Activated CD4-positive, alpha-beta T cell treated with anti-CD3 and anti-CD28 coated beads for 1 hour (primary cell): Measurements from ENCODE around the gene ASIP.
A peak's percentile ranks its signal among the peaks of the same experiment; 100 is the strongest.
"Not testable (repeated sequence)": the region's sequence is repeated elsewhere in the genome, so short reads cannot be mapped to it uniquely, and the experiment has no call there.

Experiments
- DNase-seq: peaks from one replicate; pipeline ENCODE4 v3.0.0-alpha.2; 2020

Gene ASIP

DNA sequence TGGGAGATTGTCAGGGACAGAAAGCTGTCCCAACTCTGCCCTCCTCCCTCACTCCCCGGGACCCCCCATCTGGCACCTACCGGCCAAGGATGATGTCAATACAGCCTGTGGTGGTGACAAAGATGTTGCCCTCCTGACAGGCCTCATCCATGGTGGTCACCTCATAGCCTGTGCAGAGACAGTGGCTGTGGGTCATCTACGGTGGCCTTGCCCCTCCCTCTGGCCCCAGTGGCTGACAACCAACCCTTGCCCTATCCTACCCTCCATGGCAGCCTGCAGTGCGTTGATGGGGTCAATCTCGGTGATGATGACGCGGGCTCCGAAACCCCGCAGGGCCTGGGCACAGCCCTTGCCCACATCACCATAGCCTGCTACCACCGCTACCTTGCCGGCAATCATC is 49.2 kb downstream of the ASIP start:
- DNase-seq, result no peak

- no peak for DNase-seq
Measured at GRCh38 chr20:34292496-34292895, 51.3 kb downstream of the ASIP start.

DNA sequence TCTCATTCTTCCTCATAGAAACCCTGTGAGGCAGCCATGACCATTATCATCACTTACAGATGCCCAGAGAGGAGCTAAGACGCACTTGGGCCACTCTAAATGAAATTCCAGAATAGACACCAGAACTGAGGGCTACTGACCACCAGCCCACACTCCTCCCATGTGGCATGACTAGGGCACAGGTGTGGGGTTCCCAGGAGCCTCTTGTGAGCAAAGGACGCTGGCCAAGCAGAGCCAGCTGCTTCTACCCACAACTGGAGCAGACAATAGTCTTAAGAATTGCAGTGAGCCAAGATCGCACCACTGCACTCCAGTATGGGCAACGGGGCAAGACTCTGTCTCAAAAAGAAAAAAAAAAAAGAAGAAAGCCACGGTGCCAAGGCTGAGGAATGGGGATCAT is 51.9 kb downstream of the ASIP start:
- DNase-seq, result no peak

- DNase-seq, result no peak
Measured at GRCh38 chr20:34293589-34293988, 52.4 kb downstream of the ASIP start.

GRCh38 chr20:34294563-34294962 is 53.3 kb downstream of the ASIP start:
- no peak for DNase-seq

GRCh38 chr20:34295284-34295683 is 54.1 kb downstream of the ASIP start:
- DNase-seq, result no peak

DNA sequence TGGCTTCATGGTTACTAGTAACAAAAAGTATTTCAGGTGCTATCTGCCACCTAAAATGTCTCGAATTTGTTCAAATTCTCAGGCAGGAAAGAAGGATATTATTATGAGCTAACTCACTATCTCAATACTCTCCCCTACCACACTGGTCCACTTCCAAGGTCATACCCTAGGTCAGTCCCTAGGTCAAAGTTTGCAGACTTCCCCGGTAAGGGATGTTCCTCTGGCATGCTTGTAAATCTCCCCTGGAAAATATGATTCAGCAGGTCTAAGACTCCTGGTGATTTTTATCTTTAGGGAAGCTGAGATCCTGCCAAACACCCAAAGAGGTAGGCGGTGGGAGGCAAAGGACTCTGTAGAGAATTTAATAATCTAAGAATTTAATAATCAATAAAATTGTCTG is 55.2 kb downstream of the ASIP start:
- DNase-seq, result no peak

- not testable (repeated sequence) for DNase-seq
Measured at GRCh38 chr20:34298294-34298784, 57.1 kb downstream of the ASIP start.

DNA sequence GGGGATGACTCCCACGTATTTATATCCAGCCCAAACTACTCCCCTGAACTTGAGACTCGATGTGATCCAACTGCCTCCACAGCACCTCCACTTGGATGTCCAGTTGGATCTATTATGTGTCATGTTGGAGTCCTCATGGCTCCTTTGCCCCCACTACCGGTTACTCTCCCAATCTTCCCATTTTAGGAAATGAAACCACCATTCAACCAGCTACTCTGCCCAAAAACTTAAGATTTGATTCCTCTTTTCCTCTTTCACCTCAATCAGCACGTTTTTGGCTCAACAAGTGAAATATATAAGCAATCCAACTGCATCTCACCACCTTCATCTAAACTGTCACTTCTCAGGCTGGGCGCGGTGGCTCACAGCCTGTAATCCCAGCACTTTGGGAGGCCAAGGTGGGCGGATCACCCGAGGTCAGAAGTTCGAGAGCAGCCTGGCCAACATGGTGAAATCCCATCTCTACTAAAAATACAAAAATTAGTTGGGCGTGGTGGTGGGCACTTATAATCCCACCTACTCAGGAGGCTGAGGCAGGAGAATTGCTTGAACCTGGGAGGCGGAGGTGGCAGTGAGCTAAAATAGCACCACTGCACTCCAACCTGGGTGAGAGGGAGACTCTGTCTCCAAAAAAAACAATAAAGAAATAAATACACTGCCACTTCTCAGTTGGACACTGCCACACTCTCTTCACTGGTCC is 58.5 kb downstream of the ASIP start:
- no peak for DNase-seq

GRCh38 chr20:34300256-34300806 is 59.1 kb downstream of the ASIP start:
- DNase-seq, result no peak

- no peak for DNase-seq
Measured at GRCh38 chr20:34300809-34301586, 59.8 kb downstream of the ASIP start.

DNA sequence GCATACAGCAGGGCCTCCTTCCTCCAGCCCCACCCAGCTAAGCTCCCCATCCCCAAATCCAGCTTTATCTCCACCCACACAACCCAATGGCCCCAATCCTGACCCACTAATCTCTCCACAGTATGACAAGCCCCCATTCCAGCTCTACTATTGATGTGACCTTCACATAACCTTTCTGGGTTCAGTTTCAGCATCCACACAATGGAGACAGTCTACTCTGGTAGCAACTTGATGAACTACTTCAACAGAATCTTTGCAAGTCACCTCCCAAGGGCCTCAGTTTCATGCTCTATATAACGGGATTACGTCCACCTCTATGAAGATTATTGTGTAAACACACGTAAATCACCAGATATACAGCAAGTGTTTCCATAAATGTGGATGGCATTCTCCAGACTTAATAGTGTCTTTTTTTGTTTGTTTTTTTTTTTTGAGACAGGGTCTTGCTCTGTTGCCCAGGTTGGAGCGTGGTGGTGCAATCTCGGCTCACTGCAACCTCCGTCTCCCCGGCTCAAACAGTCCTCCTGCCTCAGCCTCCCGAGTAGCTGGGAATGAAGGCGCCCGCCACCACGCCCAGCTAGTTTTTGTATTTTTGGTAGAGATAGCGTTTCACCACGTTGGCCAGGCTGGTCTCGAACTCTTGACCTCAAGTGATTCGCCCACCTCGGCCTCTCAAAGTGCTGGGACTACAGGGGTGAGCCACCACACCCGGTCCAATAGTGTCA is 60.5 kb downstream of the ASIP start:
- DNase-seq, result no peak

DNA sequence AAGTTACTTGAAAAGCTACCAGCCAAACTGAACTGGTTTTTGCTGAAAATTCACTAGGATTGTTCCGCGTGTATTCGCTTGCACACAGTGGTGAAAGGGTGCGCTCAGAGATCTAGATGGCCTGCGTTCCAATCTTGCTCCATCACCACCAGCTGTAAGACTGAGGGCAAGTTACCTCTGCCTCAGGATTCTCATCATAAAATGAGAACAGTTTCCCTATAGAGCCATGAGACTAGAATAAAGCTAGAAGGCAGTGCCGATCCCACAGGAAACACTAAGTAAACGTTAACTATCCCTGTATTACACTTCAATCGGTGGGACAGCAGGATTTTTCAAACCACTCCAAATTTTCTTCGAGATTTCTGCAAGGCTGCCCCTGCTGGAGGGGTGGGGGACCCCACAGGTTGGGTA is 61.1 kb downstream of the ASIP start:
- DNase-seq, result no peak

DNA sequence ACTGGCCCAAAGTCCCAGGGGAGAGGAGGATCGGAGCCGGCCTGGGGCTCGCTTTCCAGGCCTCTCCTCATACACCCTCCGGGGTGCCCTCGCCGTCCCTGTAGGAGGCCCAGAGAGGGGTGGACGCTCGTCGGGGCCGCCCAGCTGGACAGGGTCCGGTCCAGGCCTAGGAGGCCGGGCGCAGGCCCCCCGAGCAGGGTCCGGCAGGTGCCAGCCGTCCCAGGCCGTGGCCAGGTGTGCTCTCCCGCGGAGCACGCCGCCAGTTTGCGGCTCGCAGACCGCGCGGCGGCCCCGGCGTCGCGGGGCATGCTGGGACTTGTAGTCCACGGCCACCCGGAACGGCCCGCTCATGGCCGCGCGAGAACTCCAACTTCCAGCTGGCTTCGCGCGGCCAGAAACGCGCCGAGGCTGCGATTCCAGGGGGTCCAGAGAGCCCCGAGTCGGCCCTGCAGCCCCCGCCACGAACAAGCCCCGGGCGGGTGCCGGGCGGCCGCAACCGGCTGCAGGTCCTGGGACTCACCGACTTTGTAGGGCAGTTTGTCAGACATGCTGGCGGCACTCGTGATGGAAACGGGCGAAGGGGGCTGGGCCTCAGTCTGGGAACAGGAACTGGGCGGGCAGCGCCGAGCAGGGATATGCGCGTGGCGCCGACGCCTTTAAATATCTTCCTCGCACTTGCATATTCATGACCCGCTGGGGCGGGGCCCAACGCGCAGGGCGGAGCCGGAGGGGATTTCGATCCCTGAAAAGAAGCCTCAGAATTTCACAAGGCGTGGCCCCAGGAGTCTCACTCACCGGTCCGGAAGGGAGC is 61.7 kb downstream of the ASIP start, which contains the start of gene AHCY:
TSS of gene AHCY (minus strand) at position 633 of the 811 bp plus-strand sequence. CDS start at position 548, 85 bp downstream.
- peak; percentile 85 for DNase-seq

DNA sequence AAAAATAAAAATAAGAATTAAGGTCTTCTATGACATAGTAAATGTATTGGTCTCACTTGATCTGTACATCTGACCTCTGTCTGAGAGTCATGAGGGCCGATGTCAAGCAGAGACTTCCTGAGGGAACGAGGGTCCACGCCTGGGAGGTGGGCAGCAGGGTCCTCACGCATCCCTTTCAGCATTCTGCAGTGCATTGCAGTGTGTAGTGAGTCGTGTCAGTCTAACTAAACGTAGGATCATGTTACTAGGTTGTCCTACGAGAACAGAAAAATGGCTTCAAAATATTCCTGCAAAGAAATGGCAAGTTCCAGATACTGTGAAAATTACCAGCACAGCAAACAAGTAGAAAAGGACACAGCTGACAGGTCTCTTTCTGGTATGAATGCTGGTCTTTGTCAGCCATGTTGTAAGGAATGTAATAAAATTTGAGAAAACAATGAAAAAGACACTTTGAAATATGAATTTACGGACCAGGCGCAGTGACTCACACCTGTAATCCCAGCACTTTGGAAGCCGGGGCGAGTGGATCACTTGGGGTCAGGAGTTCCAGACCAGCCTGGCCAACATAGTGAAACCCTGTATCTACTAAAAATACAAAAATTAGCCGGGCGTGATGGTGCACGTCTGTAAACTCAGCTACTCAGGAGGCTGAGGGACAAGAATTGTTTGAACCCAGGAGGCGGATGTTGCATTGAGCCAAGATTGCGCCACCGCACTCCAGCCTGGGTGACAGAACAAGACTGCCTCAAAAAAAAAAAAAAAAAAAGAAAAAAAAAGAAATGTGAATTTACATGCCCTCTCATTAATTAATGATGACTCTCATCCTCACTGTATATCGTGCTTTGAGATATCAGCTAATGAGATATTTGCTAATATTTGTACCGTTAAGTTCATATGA is 64.4 kb downstream of the ASIP start:
- no peak for DNase-seq

- no peak for DNase-seq
Measured at GRCh38 chr20:34309691-34310090, 68.5 kb downstream of the ASIP start.

GRCh38 chr20:34310481-34311117 is 69.4 kb downstream of the ASIP start:
- DNase-seq, result no peak

DNA sequence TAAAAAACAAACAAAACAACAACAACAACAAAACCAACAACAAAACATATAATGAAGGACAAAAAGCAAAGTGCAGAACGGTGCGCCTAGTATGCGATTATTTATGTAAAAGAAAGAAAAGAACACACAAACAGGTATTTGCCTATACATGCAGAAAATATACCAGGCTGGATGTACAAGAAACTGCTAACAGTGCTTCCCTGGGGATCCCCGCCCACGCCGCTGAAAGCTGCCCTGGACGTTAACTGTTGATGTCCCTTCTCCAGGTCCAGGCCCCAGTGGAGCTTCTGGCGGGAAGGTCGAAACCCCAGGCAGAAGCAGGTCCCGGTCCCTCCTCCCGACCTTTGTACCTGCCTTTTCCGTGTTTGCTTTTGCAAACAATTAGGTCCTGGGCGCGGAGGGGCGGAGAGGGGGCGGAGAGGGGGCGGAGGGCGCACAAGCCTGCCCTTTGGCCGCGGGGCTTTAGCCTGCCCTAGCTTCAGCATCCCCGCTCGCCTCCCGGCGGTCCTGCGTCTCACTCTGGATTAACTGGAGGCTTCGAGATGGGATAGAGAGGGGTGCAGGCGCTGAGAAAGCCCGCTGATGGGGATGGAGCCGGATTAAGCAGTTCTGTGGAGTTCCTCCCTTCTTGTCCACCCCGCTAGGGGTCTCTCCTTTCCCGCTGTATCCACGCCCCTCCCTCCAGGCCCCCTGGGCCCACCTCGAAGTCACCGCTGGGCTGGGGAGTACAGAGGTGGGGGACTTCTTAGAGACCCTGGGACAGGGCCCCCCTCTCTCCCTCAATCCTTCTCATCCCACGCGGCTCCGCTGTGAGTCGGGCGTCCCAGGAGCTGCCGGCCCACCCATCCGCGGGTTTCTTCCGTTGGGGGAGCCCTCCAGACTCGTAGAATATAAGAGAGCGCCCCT is 70.1 kb downstream of the ASIP start:
- no peak for DNase-seq

GRCh38 chr20:34312024-34312460 is 70.8 kb downstream of the ASIP start:
- DNase-seq, result no peak
